H9 (cell line): ENCODE measurements around the gene DCTN2. TPM values are rescaled to one million over a fixed set of nuclear protein-coding genes. Genes with fewer than 3 reads are reported as not detected.

Source experiments
- DNase-seq: peaks from one replicate; pipeline ENCODE4 v3.0.0-alpha.2; 2017
- H2AFZ ChIP-seq: one replicate; pipeline ENCODE4 v1.6.1; 2013; ENCODE audit warnings: mild to moderate bottlenecking, low read length, control low read depth, moderate library complexity
- H2AK5ac ChIP-seq: 2 replicates; pipeline ENCODE4 v1.6.1; 2013; ENCODE audit warnings: low read length, control low read depth, mixed read lengths; ENCODE audit not compliant: insufficient read length
- H2BK120ac ChIP-seq: one replicate; pipeline ENCODE4 v1.6.1; 2013; ENCODE audit warnings: low read depth, mild to moderate bottlenecking, low read length, control low read depth, inconsistent platforms; ENCODE audit not compliant: poor library complexity, severe bottlenecking
- H2BK12ac ChIP-seq: 2 replicates; pipeline ENCODE4 v1.6.1; 2013; ENCODE audit warnings: low read length, control low read depth, mixed read lengths, low read depth; ENCODE audit not compliant: insufficient read length
- H2BK15ac ChIP-seq: 2 replicates; pipeline ENCODE4 v1.6.1; 2013; ENCODE audit warnings: low read depth, low read length, control low read depth
- H2BK20ac ChIP-seq: one replicate; pipeline ENCODE4 v1.6.1; 2013; ENCODE audit warnings: low read depth, mild to moderate bottlenecking, low read length, control low read depth, inconsistent platforms; ENCODE audit not compliant: poor library complexity, severe bottlenecking
- H2BK5ac ChIP-seq: 2 replicates; pipeline ENCODE4 v1.6.1; 2013; ENCODE audit warnings: low read length, control low read depth, mixed read lengths; ENCODE audit not compliant: insufficient read length
- H3K14ac ChIP-seq: 2 replicates; pipeline ENCODE4 v1.6.1; 2013; ENCODE audit warnings: low read length, control low read depth; ENCODE audit not compliant: insufficient read depth
- H3K18ac ChIP-seq: 2 replicates; pipeline ENCODE4 v1.6.1; 2013; ENCODE audit warnings: low read depth, mild to moderate bottlenecking, mixed read lengths, low read length, control low read depth; ENCODE audit not compliant: insufficient read length
- H3K23ac ChIP-seq: 2 replicates; pipeline ENCODE4 v1.6.1; 2013; ENCODE audit warnings: low read length, control low read depth, mixed read lengths, low read depth; ENCODE audit not compliant: insufficient read length
- H3K23me2 ChIP-seq: 2 replicates; pipeline ENCODE4 v1.6.1; 2013; ENCODE audit warnings: low read depth, mild to moderate bottlenecking, mixed read lengths, low read length, control low read depth; ENCODE audit not compliant: insufficient read length, poor library complexity, severe bottlenecking
- H3K27ac ChIP-seq: 2 replicates; pipeline ENCODE4 v1.5.1; 2013; ENCODE audit warnings: low read length, control low read depth, mixed read lengths, low read depth; ENCODE audit not compliant: insufficient read length
- H3K27me3 ChIP-seq: 2 replicates; pipeline ENCODE4 v1.6.1; 2013; ENCODE audit warnings: low read length, control low read depth, inconsistent platforms; ENCODE audit not compliant: insufficient read depth
- H3K4ac ChIP-seq: 2 replicates; pipeline ENCODE4 v1.6.1; 2013; ENCODE audit warnings: low read depth, mild to moderate bottlenecking, control low read depth, inconsistent platforms, low read length, moderate library complexity
- H3K4me1 ChIP-seq: 2 replicates; pipeline ENCODE4 v1.6.1; 2013; ENCODE audit warnings: low read length, control low read depth, inconsistent platforms; ENCODE audit not compliant: insufficient read depth
- H3K4me2 ChIP-seq: 2 replicates; pipeline ENCODE4 v1.6.1; 2013; ENCODE audit warnings: low read length, control low read depth, mixed read lengths; ENCODE audit not compliant: insufficient read length, insufficient read depth
- H3K56ac ChIP-seq: 2 replicates; pipeline ENCODE4 v1.6.1; 2013; ENCODE audit warnings: low read depth, mild to moderate bottlenecking, mixed read lengths, low read length, control low read depth; ENCODE audit not compliant: insufficient read length
- H3K79me1 ChIP-seq: 2 replicates; pipeline ENCODE4 v1.6.1; 2013; ENCODE audit warnings: low read depth, mild to moderate bottlenecking, moderate library complexity, low read length, control low read depth, inconsistent platforms; ENCODE audit not compliant: insufficient read depth, poor library complexity, severe bottlenecking
- H3K79me2 ChIP-seq: 2 replicates; pipeline ENCODE4 v1.6.1; 2013; ENCODE audit warnings: low read length, control low read depth, inconsistent platforms; ENCODE audit not compliant: insufficient read depth
- H3K9ac ChIP-seq: 2 replicates; pipeline ENCODE4 v1.6.1; 2013; ENCODE audit warnings: low read length, control low read depth, mixed read lengths; ENCODE audit not compliant: insufficient read length; ENCODE audit errors: extremely low read depth
- H3K9me3 ChIP-seq: one replicate; pipeline ENCODE4 v1.6.1; 2013; ENCODE audit warnings: low read depth, low read length, inconsistent platforms; ENCODE audit not compliant: control insufficient read depth
- H3T11ph ChIP-seq: one replicate; pipeline ENCODE4 v1.6.1; 2013; ENCODE audit warnings: mild to moderate bottlenecking, low read length, control low read depth, inconsistent platforms
- H4K20me1 ChIP-seq: one replicate; pipeline ENCODE4 v1.6.1; 2013; ENCODE audit not compliant: control insufficient read depth, insufficient read length, insufficient read depth
- H4K5ac ChIP-seq: 2 replicates; pipeline ENCODE4 v1.6.1; 2013; ENCODE audit warnings: low read depth, mild to moderate bottlenecking, mixed read lengths, low read length, control low read depth; ENCODE audit not compliant: insufficient read length
- H4K8ac ChIP-seq: replicated peaks from 2 replicates; pipeline ENCODE4 v1.6.1; 2013; ENCODE audit warnings: low read length, control low read depth, mixed read lengths, low read depth; ENCODE audit not compliant: insufficient read length
- H4K91ac ChIP-seq: 2 replicates; pipeline ENCODE4 v1.6.1; 2013; ENCODE audit warnings: low read depth, mild to moderate bottlenecking, moderate library complexity, mixed read lengths, low read length, control low read depth; ENCODE audit not compliant: insufficient read length
- H3K27ac Mint-ChIP-seq, 3 experiments: 2 replicates in 2 of 3; 3 replicates in 1 of 3; pipeline ENCODE4 v1.8.0; 2020 to 2021; ENCODE audit warnings: mixed read lengths in 3 of 3, mild to moderate bottlenecking in 1 of 3, moderate library complexity in 1 of 3
- H3K27me3 Mint-ChIP-seq: 2 replicates; pipeline ENCODE4 v1.8.0; 2021; ENCODE audit warnings: low read depth, mild to moderate bottlenecking, moderate library complexity, mixed read lengths
- H3K36me3 Mint-ChIP-seq, 3 experiments: 2 replicates in 2 of 3; 3 replicates in 1 of 3; pipeline ENCODE4 v1.8.0; 2020 to 2021; ENCODE audit warnings: low read depth in 3 of 3, mixed read lengths in 3 of 3; ENCODE audit not compliant: insufficient read depth in 1 of 3
- H3K4me1 Mint-ChIP-seq, 2 experiments: 2 replicates each; pipeline ENCODE4 v1.8.0; 2020; ENCODE audit warnings: mixed read lengths in 2 of 2
- H3K4me3 Mint-ChIP-seq, 2 experiments: 2 replicates in 1 of 2; 3 replicates in 1 of 2; pipeline ENCODE4 v1.8.0; 2020 to 2021; ENCODE audit warnings: mild to moderate bottlenecking in 2 of 2, mixed read lengths in 2 of 2, moderate library complexity in 1 of 2
- H3K9me3 Mint-ChIP-seq, 2 experiments: 2 replicates in 1 of 2; 3 replicates in 1 of 2; pipeline ENCODE4 v1.8.0; 2020; ENCODE audit warnings: mild to moderate bottlenecking in 2 of 2, mixed read lengths in 2 of 2, moderate library complexity in 1 of 2
- CTCF ChIP-seq: fragments of 200-600 bp; sonication (generic); conservative IDR thresholded peaks from 3 replicates; pipeline ENCODE4 v1.8.0; 2021; ENCODE audit warnings: antibody characterized with exemption, mild to moderate bottlenecking
- WGBS: extraction: QIAGEN DNeasy Blood & Tissue Kit; methylation state at CpG from one replicate; pipeline ENCODE4 v1.1.7; 2013; ENCODE audit warnings: missing lambda C conversion rate, low lambda C conversion rate, mixed read lengths; ENCODE audit not compliant: insufficient read length; ENCODE audit errors: extremely low coverage; 5-methylcytosine and 5-hydroxymethylcytosine counted together
- total RNA-seq: library from RNA; stranded (reverse); gene quantifications from 2 replicates; pipeline ENCODE4 v1.2.1, GENCODE V29; 2021

The DCTN2 gene
- total RNA-seq, 1 experiment from 2014 or later, result 97.7 TPM

GRCh38 chr12:57511588-57512325, 35.2 kb downstream of the DCTN2 start:
- H2BK15ac ChIP-seq, result no peak overlapping the region

More at GRCh38 chr12:57511588-57512325, 35.2 kb downstream of the DCTN2 start:
- Histone ChIP-seq H2AFZ (no peak overlapping the region), H3K9me3 (no peaks in the 10 kb centered on the region), H3T11ph (no peak overlapping the region), H2BK20ac (no peak overlapping the region), H2BK5ac (no peak overlapping the region), H2BK12ac (no peak overlapping the region), H3K18ac (no peak overlapping the region), H3K4me2 (no peak overlapping the region), H4K20me1 (no peaks in the 10 kb centered on the region), H2BK120ac (no peak overlapping the region), H4K5ac (no peak overlapping the region), H3K56ac (no peak overlapping the region), H3K27ac (no peak overlapping the region), H4K8ac (no peak overlapping the region), H3K79me1 (no peaks in the 10 kb centered on the region), H3K23me2 (no peaks in the 10 kb centered on the region), H3K9ac (no peak overlapping the region), H2AK5ac (no peak overlapping the region), H3K14ac (no peak overlapping the region), H3K4ac (no peak overlapping the region), H3K79me2 (0 out of 2 replicates have a peak, but pooled peaks cover 1% of the 10 kb centered on the region), H3K27me3 (no peaks in the 10 kb centered on the region), H4K91ac (no peak overlapping the region), H3K23ac (no peak overlapping the region), H3K4me1 (no peaks in the 10 kb centered on the region)
- DNase-seq, result no peak
- peaks cover 0 to 2% of the 10 kb centered on the region in 2 experiments; a peak in 1 of 5 replicates for H3K9me3 Mint-ChIP-seq
- no peaks in the 10 kb centered on the region for H3K4me1 Mint-ChIP-seq
- H3K27me3 Mint-ChIP-seq, result 0 out of 2 replicates have a peak, but pooled peaks cover 2% of the 10 kb centered on the region
- no peak overlapping the region for H3K27ac Mint-ChIP-seq
- no CpG with 5 or more reads among the region's 7 CpGs for WGBS
- peaks cover 69 to 85% (median 72%) of the 10 kb centered on the region in 3 experiments; a peak in 6 of 7 replicates for H3K36me3 Mint-ChIP-seq
- no peak for TF ChIP-seq CTCF
- no peak overlapping the region for H3K4me3 Mint-ChIP-seq
